GM23338 (cell line): ENCODE measurements around the gene RBM34. TPM values are rescaled to one million over a fixed set of nuclear protein-coding genes. Genes with fewer than 3 reads are reported as not detected.

Experiments
- ATAC-seq: fragments of 200-7000 bp; cut with Tn5 transposase; 3 replicates; pipeline ENCODE4 v1.9.1; 2020
- DNase-seq: peaks from one replicate; pipeline ENCODE4 v3.0.0-alpha.2; 2015; ENCODE audit warnings: low spot score
- H2AFZ ChIP-seq: fragments of 200-600 bp; sonication (generic); 2 replicates; pipeline ENCODE4 v1.8.0; 2016; ENCODE audit warnings: antibody characterized with exemption, mild to moderate bottlenecking, moderate library complexity
- H3F3A ChIP-seq: fragments of 200-600 bp; sonication (generic); replicated peaks from 2 replicates; pipeline ENCODE4 v1.8.0; 2017; ENCODE audit warnings: antibody characterized with exemption, mixed run types, low read depth
- H3K27ac ChIP-seq: fragments of 200-600 bp; sonication (generic); 2 replicates; pipeline ENCODE4 v1.6.1; 2016; ENCODE audit warnings: low read depth
- H3K27me3 ChIP-seq: fragments of 200-600 bp; sonication (generic); 2 replicates; pipeline ENCODE4 v1.8.0; 2016; ENCODE audit warnings: mild to moderate bottlenecking, mixed run types, moderate library complexity; ENCODE audit not compliant: insufficient read depth
- H3K36me3 ChIP-seq: fragments of 200-600 bp; sonication (generic); 2 replicates; pipeline ENCODE4 v1.8.0; 2016; ENCODE audit warnings: mild to moderate bottlenecking; ENCODE audit not compliant: insufficient read depth
- H3K4me1 ChIP-seq: fragments of 200-600 bp; sonication (generic); 2 replicates; pipeline ENCODE4 v1.8.0; 2016; ENCODE audit warnings: mild to moderate bottlenecking, moderate library complexity; ENCODE audit not compliant: insufficient read depth
- H3K4me2 ChIP-seq: fragments of 200-600 bp; sonication (generic); 2 replicates; pipeline ENCODE4 v1.7.1; 2017; ENCODE audit warnings: mixed run types
- H3K4me3 ChIP-seq: fragments of 200-600 bp; sonication (generic); 2 replicates; pipeline ENCODE4 v1.6.1; 2016; ENCODE audit warnings: mixed run types
- H3K79me2 ChIP-seq: fragments of 200-600 bp; sonication (generic); replicated peaks from 2 replicates; pipeline ENCODE4 v1.8.0; 2017; ENCODE audit warnings: mild to moderate bottlenecking; ENCODE audit not compliant: insufficient read depth
- H3K9me2 ChIP-seq: fragments of 200-600 bp; sonication (generic); 2 replicates; pipeline ENCODE4 v1.8.0; 2017; ENCODE audit not compliant: insufficient read depth
- H4K20me1 ChIP-seq: fragments of 200-600 bp; sonication (generic); replicated peaks from 2 replicates; pipeline ENCODE4 v1.8.0; 2017; ENCODE audit warnings: mild to moderate bottlenecking; ENCODE audit not compliant: insufficient read depth
- H3K27ac Mint-ChIP-seq: 2 replicates; pipeline ENCODE4 v1.8.0; 2020; ENCODE audit warnings: inconsistent platforms, mild to moderate bottlenecking, moderate library complexity, mixed read lengths
- H3K27me3 Mint-ChIP-seq: 3 replicates; pipeline ENCODE4 v1.8.0; 2022; ENCODE audit warnings: low read depth, mild to moderate bottlenecking, moderate library complexity, mixed read lengths, inconsistent platforms; ENCODE audit not compliant: insufficient read depth, poor library complexity
- H3K36me3 Mint-ChIP-seq: 3 replicates; pipeline ENCODE4 v1.8.0; 2021; ENCODE audit warnings: low read depth, mild to moderate bottlenecking, inconsistent platforms, moderate library complexity, mixed read lengths
- H3K4me1 Mint-ChIP-seq: 3 replicates; pipeline ENCODE4 v1.8.0; 2020; ENCODE audit warnings: mild to moderate bottlenecking, inconsistent platforms, mixed read lengths
- H3K4me3 Mint-ChIP-seq: 3 replicates; pipeline ENCODE4 v1.8.0; 2021; ENCODE audit warnings: moderate library complexity, mild to moderate bottlenecking, inconsistent platforms, mixed read lengths
- H3K9me3 Mint-ChIP-seq: 3 replicates; pipeline ENCODE4 v1.8.0; 2020; ENCODE audit warnings: moderate library complexity, mild to moderate bottlenecking, inconsistent platforms, mixed read lengths
- CREB1 ChIP-seq: fragments of 250-450 bp; sonication (Bioruptor Pico); IDR thresholded peaks from 2 replicates; pipeline ENCODE4 v1.5.0; 2020; ENCODE audit warnings: low read depth, mild to moderate bottlenecking, moderate library complexity
- CTCF ChIP-seq, 2 experiments: fragments of 200-600 bp in 1 of 2; sonication (generic) in 1 of 2; conservative IDR thresholded peaks; 2 replicates each; pipeline versions ENCODE4 v1.5.1 to v1.6.1; 2016 to 2017; ENCODE audit warnings: antibody characterized with exemption in 2 of 2, low read depth in 2 of 2, mild to moderate bottlenecking in 2 of 2, moderate library complexity in 1 of 2
- ETS1 ChIP-seq: IDR thresholded peaks from 2 replicates; pipeline ENCODE4 v1.6.1; 2016; ENCODE audit warnings: antibody characterized with exemption
- EZH2 ChIP-seq: fragments of 200-600 bp; sonication (generic); IDR thresholded peaks from one replicate; pipeline ENCODE4 v1.8.0; 2017; ENCODE audit warnings: antibody characterized with exemption, mild to moderate bottlenecking, low read depth; ENCODE audit not compliant: unreplicated experiment
- EZH2phosphoT487 ChIP-seq: fragments of 200-600 bp; sonication (generic); IDR thresholded peaks from one replicate; pipeline ENCODE4 v1.8.1; 2018; ENCODE audit warnings: antibody characterized with exemption; ENCODE audit not compliant: unreplicated experiment
- JUNB ChIP-seq: IDR thresholded peaks from one replicate; pipeline ENCODE4 v1.6.1; 2016; ENCODE audit warnings: antibody characterized with exemption; ENCODE audit not compliant: unreplicated experiment
- NANOG ChIP-seq: IDR thresholded peaks from 2 replicates; pipeline ENCODE4 v1.6.1; 2016; ENCODE audit warnings: antibody characterized with exemption, borderline replicate concordance
- POLR2AphosphoS5 ChIP-seq: IDR thresholded peaks from 2 replicates; pipeline ENCODE4 v1.6.1; 2016; ENCODE audit warnings: antibody characterized with exemption, low read depth
- REST ChIP-seq: IDR thresholded peaks from one replicate; pipeline ENCODE4 v1.6.1; 2018; ENCODE audit warnings: antibody characterized with exemption; ENCODE audit not compliant: unreplicated experiment
- STAT1 ChIP-seq: IDR thresholded peaks from one replicate; pipeline ENCODE4 v1.6.1; 2016; ENCODE audit warnings: antibody characterized with exemption; ENCODE audit not compliant: unreplicated experiment
- ZNF114 ChIP-seq: fragments of 250-450 bp; sonication (Bioruptor Pico); IDR thresholded peaks from 2 replicates; pipeline ENCODE4 v1.5.0; 2020; ENCODE audit warnings: mild to moderate bottlenecking, moderate library complexity
- ZNF331 ChIP-seq: fragments of 250-450 bp; sonication (Bioruptor Pico); IDR thresholded peaks from 2 replicates; pipeline ENCODE4 v1.5.0; 2020; ENCODE audit warnings: low read depth, mild to moderate bottlenecking, moderate library complexity
- ZNF462 ChIP-seq: fragments of 250-450 bp; sonication (Bioruptor Pico); IDR thresholded peaks from 2 replicates; pipeline ENCODE4 v1.5.0; 2020; ENCODE audit warnings: mild to moderate bottlenecking, moderate library complexity
- polyA plus RNA-seq: library from polyadenylated mRNA; unstranded; fragments of >200 nt; fragmentation: Nextera tagmentation; extraction: Ambion mirVana; gene quantifications from 2 replicates; pipeline ENCODE4 v1.2.1, GENCODE V29; 2016
- total RNA-seq: library from RNA; depleted of rRNA; stranded (reverse); fragments of >200 nt; shearing (Covaris generic); gene quantifications from 2 replicates; pipeline ENCODE4 v1.2.3, GENCODE V29; 2014

Gene RBM34
- total and polyA plus RNA-seq, 2 experiments from 2014 or later = 51.8 to 177 TPM

GRCh38 chr1:235087906-235088305 lies 73.1 kb downstream of the RBM34 start:
- no peak overlapping the region for H2AFZ ChIP-seq
- H3K36me3 ChIP-seq = no peaks in the 10 kb centered on the region
- peaks cover 40% of the 10 kb centered on the region for H3K4me1 Mint-ChIP-seq
- H3K36me3 Mint-ChIP-seq = no peaks in the 10 kb centered on the region
- H3K4me1 ChIP-seq = peaks cover 21% of the 10 kb centered on the region
- H3K27me3 Mint-ChIP-seq = peaks cover 17% of the 10 kb centered on the region
- ATAC-seq (no peak), DNase-seq (no peak)
- H3F3A ChIP-seq = peaks cover 15% of the 10 kb centered on the region; the same call in 1 of the 2 replicates
- no peak overlapping the region for H3K4me3 ChIP-seq
- H3K27ac Mint-ChIP-seq = no peak overlapping the region
- H3K4me2 ChIP-seq = no peak overlapping the region
- H3K27me3 ChIP-seq = no peaks in the 10 kb centered on the region
- no peaks in the 10 kb centered on the region for H3K9me2 ChIP-seq
- no peaks in the 10 kb centered on the region for H4K20me1 ChIP-seq
- H3K79me2 ChIP-seq = no peaks in the 10 kb centered on the region
- no peak overlapping the region for H3K27ac ChIP-seq
- no peak for TF ChIP-seq REST
- TF ChIP-seq JUNB = no peak
- no peak for TF ChIP-seq EZH2
- TF ChIP-seq EZH2phosphoT487 = no peak
- no peak for TF ChIP-seq POLR2AphosphoS5
- TF ChIP-seq ZNF331 (CRISPR knock-in tag) = no peak
- no peak for TF ChIP-seq CTCF (conservative IDR thresholded peaks at IDR 0.05; ENCODE audit: low read depth in 2 of 2)
- no peak for TF ChIP-seq STAT1
- TF ChIP-seq CREB1 (CRISPR knock-in tag) = no peak
- TF ChIP-seq NANOG = no peak
- TF ChIP-seq ZNF114 = no peak
- no peak for TF ChIP-seq ETS1
- no peak for TF ChIP-seq ZNF462
- no peaks in the 10 kb centered on the region; the same call in 2 of the 3 replicates for H3K9me3 Mint-ChIP-seq
- no peak overlapping the region for H3K4me3 Mint-ChIP-seq
